ENCODE data around the gene PRDM13.

DNA sequence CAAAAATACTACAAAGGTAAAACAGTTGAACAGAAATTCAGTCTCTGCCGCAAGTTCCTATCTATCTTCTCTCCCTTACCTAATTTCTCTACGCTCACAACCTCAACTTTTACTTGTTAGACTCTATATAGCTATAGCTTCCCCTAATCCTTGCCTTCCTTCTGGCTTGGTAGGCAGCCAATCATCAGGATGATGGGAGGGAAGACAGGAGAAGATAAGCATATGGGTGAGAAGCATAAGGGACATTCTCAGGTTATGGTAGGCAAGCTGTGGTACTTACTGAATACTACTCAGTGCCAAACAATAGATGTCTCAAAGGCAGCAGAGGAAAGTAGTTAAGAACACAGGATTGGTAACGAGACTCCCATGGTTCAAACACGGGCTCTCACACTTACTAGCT is 46.0 kb upstream of the PRDM13 start:
- TF ChIP-seq, protein P1, sequence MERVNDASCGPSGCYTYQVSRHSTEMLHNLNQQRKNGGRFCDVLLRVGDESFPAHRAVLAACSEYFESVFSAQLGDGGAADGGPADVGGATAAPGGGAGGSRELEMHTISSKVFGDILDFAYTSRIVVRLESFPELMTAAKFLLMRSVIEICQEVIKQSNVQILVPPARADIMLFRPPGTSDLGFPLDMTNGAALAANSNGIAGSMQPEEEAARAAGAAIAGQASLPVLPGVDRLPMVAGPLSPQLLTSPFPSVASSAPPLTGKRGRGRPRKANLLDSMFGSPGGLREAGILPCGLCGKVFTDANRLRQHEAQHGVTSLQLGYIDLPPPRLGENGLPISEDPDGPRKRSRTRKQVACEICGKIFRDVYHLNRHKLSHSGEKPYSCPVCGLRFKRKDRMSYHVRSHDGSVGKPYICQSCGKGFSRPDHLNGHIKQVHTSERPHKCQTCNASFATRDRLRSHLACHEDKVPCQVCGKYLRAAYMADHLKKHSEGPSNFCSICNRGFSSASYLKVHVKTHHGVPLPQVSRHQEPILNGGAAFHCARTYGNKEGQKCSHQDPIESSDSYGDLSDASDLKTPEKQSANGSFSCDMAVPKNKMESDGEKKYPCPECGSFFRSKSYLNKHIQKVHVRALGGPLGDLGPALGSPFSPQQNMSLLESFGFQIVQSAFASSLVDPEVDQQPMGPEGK (CRISPR knock-in tag; IDR thresholded peaks at IDR 0.05; ENCODE audit: borderline replicate concordance), result no peak
- no peak for TF ChIP-seq ZNF565 (CRISPR knock-in tag; conservative IDR thresholded peaks at IDR 0.05; ENCODE audit: low read depth)
- TF ChIP-seq OSR1 (CRISPR knock-in tag; IDR thresholded peaks at IDR 0.05), result no peak
- TF ChIP-seq, protein P2, sequence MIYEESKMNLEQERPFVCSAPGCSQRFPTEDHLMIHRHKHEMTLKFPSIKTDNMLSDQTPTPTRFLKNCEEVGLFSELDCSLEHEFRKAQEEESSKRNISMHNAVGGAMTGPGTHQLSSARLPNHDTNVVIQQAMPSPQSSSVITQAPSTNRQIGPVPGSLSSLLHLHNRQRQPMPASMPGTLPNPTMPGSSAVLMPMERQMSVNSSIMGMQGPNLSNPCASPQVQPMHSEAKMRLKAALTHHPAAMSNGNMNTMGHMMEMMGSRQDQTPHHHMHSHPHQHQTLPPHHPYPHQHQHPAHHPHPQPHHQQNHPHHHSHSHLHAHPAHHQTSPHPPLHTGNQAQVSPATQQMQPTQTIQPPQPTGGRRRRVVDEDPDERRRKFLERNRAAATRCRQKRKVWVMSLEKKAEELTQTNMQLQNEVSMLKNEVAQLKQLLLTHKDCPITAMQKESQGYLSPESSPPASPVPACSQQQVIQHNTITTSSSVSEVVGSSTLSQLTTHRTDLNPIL (CRISPR knock-in tag; IDR thresholded peaks at IDR 0.05; ENCODE audit: low read depth), result no peak
- TF ChIP-seq ZFP3 (CRISPR knock-in tag; IDR thresholded peaks at IDR 0.05), result no peak
- no peak for TF ChIP-seq PPARA (CRISPR knock-in tag; IDR thresholded peaks at IDR 0.05; ENCODE audit: borderline replicate concordance)
- TF ChIP-seq RARB (CRISPR knock-in tag; IDR thresholded peaks at IDR 0.05), result no peak
- TF ChIP-seq ZNF8 (CRISPR knock-in tag; IDR thresholded peaks at IDR 0.05), result no peak
- TF ChIP-seq SNAI2 (CRISPR knock-in tag; IDR thresholded peaks at IDR 0.05), result no peak
- TF ChIP-seq, protein P3, sequence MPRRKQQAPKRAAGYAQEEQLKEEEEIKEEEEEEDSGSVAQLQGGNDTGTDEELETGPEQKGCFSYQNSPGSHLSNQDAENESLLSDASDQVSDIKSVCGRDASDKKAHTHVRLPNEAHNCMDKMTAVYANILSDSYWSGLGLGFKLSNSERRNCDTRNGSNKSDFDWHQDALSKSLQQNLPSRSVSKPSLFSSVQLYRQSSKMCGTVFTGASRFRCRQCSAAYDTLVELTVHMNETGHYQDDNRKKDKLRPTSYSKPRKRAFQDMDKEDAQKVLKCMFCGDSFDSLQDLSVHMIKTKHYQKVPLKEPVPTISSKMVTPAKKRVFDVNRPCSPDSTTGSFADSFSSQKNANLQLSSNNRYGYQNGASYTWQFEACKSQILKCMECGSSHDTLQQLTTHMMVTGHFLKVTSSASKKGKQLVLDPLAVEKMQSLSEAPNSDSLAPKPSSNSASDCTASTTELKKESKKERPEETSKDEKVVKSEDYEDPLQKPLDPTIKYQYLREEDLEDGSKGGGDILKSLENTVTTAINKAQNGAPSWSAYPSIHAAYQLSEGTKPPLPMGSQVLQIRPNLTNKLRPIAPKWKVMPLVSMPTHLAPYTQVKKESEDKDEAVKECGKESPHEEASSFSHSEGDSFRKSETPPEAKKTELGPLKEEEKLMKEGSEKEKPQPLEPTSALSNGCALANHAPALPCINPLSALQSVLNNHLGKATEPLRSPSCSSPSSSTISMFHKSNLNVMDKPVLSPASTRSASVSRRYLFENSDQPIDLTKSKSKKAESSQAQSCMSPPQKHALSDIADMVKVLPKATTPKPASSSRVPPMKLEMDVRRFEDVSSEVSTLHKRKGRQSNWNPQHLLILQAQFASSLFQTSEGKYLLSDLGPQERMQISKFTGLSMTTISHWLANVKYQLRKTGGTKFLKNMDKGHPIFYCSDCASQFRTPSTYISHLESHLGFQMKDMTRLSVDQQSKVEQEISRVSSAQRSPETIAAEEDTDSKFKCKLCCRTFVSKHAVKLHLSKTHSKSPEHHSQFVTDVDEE (CRISPR knock-in tag; IDR thresholded peaks at IDR 0.05), result no peak
- TF ChIP-seq GLIS3 (CRISPR knock-in tag; IDR thresholded peaks at IDR 0.05), result no peak
- no peak for TF ChIP-seq POU6F1 (CRISPR knock-in tag; IDR thresholded peaks at IDR 0.05; ENCODE audit: borderline replicate concordance, low read depth)
- TF ChIP-seq ISL1 (CRISPR knock-in tag; IDR thresholded peaks at IDR 0.05), result no peak
- no peak for TF ChIP-seq ZNF70 (CRISPR knock-in tag; IDR thresholded peaks at IDR 0.05)

Measured in SK-N-SH treated with all-trans-retinoic acid at 6 μM for 48 hours (cell line).